Measurements from ENCODE around the gene PIEZO2.

PIEZO2 gene

DNA sequence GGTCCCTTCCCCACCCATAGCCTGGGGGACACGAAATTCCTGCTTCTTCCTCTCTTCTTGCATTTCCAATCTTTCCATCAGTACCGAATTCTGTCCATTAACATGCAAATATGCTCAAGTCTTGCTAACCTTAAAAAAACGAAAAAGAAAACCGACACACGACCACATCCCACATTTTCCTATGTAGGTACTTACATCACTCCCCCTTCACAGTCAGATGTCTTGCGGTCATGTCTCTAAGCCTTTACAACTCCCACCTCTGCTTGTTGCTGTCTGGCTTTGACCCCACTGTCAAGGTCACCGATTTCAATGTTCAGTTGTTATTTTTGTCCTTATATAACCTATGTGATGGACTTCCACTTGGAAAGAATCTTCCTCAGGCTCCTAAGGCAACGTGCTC is 404.1 kb downstream of the PIEZO2 start:
- H3K9me3 ChIP-seq (ENCODE audit: insufficient read depth, low read depth, low read length): no peaks in the 10 kb centered on the region
- H3K4me1 ChIP-seq (ENCODE audit: insufficient read depth, low read length): no peaks in the 10 kb centered on the region
- H3K27ac ChIP-seq (ENCODE audit: low read length): no peak overlapping the region
- H3K27me3 ChIP-seq (ENCODE audit: insufficient read depth, low read length): no peaks in the 10 kb centered on the region
- no peak overlapping the region for H3K9ac ChIP-seq (ENCODE audit: low read depth, low read length)
- no peak overlapping the region for H3K4me3 ChIP-seq (ENCODE audit: low read length)
- no peaks in the 10 kb centered on the region for H3K36me3 ChIP-seq (ENCODE audit: insufficient read depth, low read depth, low read length)

DNA sequence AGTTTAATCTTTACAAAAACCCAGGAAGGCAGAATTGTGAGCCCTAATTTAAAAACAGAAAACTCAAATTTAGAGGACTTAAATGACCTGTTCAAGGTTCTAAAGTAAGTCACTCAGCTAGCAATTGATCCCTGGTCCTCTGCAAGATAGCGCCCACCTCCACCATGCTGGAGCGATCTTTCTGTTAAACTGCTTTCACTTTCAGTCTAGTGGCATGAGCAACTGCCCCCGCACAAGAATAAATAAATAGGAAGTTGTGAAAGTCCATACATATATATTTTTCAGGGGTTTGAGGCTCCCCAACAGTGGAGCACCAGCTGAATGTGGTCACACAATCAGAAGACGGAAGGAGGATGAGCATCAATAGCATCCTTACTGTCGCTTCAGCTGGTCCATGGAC is 405.6 kb downstream of the PIEZO2 start:
- Histone ChIP-seq H3K4me1 (ENCODE audit: insufficient read depth, low read length) (no peaks in the 10 kb centered on the region), H3K9ac (ENCODE audit: low read depth, low read length) (no peak overlapping the region), H3K27me3 (ENCODE audit: insufficient read depth, low read length) (no peaks in the 10 kb centered on the region), H3K27ac (ENCODE audit: low read length) (no peak overlapping the region), H3K36me3 (ENCODE audit: insufficient read depth, low read depth, low read length) (no peaks in the 10 kb centered on the region), H3K9me3 (ENCODE audit: insufficient read depth, low read depth, low read length) (no peaks in the 10 kb centered on the region), H3K4me3 (ENCODE audit: low read length) (no peak overlapping the region)

DNA sequence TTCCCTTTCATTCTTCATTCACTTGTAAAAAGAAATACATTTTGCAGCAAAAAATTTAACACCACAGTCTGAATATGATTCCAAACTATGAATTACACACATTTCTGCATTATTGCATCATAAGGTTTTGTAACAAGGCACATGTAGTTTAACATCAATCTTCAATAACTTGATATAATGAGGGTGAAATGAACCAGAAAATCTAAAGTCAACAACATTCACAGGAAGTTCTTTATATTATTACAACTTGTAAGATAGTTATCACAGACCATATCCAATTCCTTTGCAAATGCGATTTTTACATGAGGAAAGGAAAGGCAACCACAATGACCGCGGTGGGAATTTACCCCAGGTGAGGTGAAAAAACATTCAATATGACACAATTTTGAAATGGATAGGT is 410.2 kb downstream of the PIEZO2 start:
- Histone ChIP-seq H3K4me3 (ENCODE audit: low read length) (no peak overlapping the region), H3K9me3 (ENCODE audit: insufficient read depth, low read depth, low read length) (no peaks in the 10 kb centered on the region), H3K27ac (ENCODE audit: low read length) (no peak overlapping the region), H3K36me3 (ENCODE audit: insufficient read depth, low read depth, low read length) (no peaks in the 10 kb centered on the region), H3K27me3 (ENCODE audit: insufficient read depth, low read length) (no peaks in the 10 kb centered on the region), H3K4me1 (ENCODE audit: insufficient read depth, low read length) (no peaks in the 10 kb centered on the region), H3K9ac (ENCODE audit: low read depth, low read length) (no peak overlapping the region)

DNA sequence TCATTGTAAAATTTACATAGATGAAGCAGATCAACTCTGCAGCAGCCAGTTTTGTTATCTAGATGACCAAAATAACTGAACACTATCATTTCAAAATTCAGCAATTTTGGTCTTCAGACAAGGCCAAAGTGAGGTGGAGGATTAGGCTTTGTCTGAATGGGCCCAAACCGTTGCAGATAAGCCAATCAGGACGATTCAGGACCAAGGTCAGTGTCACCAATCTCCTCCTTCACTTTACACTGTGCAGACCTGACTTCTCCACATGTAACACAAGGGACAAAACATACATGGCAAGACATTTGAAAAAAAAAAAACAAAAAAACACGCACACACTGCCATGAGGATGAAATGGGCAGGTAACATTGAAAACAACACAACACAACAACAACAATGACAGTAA is 412.4 kb downstream of the PIEZO2 start:
- no peak overlapping the region for H3K27ac ChIP-seq (ENCODE audit: low read length)

DNA sequence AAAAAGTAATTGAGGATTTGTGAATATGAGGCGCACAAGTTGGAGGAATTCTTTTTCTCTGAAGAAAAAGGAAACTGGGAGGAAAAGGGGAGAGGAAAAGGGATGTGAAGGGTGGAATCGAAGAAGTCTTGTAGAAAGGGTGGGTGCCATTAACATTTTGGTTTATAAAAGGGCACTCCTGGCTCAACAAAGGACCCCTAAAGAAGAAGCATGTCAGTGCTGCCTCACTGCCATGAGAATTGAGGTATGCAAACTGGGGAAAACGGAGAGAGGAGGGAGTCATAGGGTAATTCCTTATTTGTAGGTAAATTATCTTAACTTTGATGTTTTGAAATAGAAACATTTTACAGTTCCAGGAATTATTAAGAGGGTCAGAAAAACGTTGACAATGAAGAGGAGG is 416.4 kb downstream of the PIEZO2 start:
- no peak overlapping the region for H3K4me3 ChIP-seq (ENCODE audit: low read length)
- no peaks in the 10 kb centered on the region for H3K9me3 ChIP-seq (ENCODE audit: insufficient read depth, low read depth, low read length)
- no peaks in the 10 kb centered on the region for H3K27me3 ChIP-seq (ENCODE audit: insufficient read depth, low read length)
- H3K9ac ChIP-seq (ENCODE audit: low read depth, low read length): peak overlapping the region; percentile 22; the same call in 1 of the 2 replicates
- peak overlapping the region; percentile 23 for H3K27ac ChIP-seq (ENCODE audit: low read length)
- H3K4me1 ChIP-seq (ENCODE audit: insufficient read depth, low read length): peaks cover 4% of the 10 kb centered on the region; the same call in 1 of the 2 replicates
- no peaks in the 10 kb centered on the region for H3K36me3 ChIP-seq (ENCODE audit: insufficient read depth, low read depth, low read length)

More for the DNA sequence above, 412.4 kb downstream of the PIEZO2 start:
- Histone ChIP-seq H3K4me3 (ENCODE audit: low read length) (no peak overlapping the region), H3K36me3 (ENCODE audit: insufficient read depth, low read depth, low read length) (no peaks in the 10 kb centered on the region), H3K4me1 (ENCODE audit: insufficient read depth, low read length) (peaks cover 4% of the 10 kb centered on the region; the same call in 1 of the 2 replicates), H3K9me3 (ENCODE audit: insufficient read depth, low read depth, low read length) (no peaks in the 10 kb centered on the region), H3K9ac (ENCODE audit: low read depth, low read length) (no peak overlapping the region), H3K27me3 (ENCODE audit: insufficient read depth, low read length) (no peaks in the 10 kb centered on the region)

DNA sequence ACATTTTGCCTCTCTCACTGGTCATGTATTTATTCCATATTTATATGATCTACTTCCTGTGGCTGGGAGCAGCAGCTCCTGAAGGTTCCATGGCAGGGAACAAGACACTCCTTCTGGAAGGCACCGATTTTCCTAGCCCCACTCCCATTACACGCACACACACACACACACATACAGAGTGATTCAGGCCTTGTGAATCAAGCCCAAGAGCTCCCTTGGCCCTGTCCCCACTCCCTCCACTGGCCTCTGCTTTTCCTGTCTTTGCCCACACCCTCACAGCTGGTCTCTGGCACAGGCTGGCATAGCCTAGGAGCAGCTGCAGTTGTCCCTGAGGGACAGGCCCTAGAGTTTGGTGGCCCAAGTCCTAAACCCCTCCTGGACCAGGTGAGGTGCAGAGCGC is 421.9 kb downstream of the PIEZO2 start:
- no peaks in the 10 kb centered on the region for H3K36me3 ChIP-seq (ENCODE audit: insufficient read depth, low read depth, low read length)
- H3K4me1 ChIP-seq (ENCODE audit: insufficient read depth, low read length): peaks cover 2% of the 10 kb centered on the region; the same call in 1 of the 2 replicates
- H3K27me3 ChIP-seq (ENCODE audit: insufficient read depth, low read length): no peaks in the 10 kb centered on the region
- H3K27ac ChIP-seq (ENCODE audit: low read length): no peak overlapping the region
- no peak overlapping the region for H3K9ac ChIP-seq (ENCODE audit: low read depth, low read length)
- H3K9me3 ChIP-seq (ENCODE audit: insufficient read depth, low read depth, low read length): no peaks in the 10 kb centered on the region
- no peak overlapping the region for H3K4me3 ChIP-seq (ENCODE audit: low read length)

DNA sequence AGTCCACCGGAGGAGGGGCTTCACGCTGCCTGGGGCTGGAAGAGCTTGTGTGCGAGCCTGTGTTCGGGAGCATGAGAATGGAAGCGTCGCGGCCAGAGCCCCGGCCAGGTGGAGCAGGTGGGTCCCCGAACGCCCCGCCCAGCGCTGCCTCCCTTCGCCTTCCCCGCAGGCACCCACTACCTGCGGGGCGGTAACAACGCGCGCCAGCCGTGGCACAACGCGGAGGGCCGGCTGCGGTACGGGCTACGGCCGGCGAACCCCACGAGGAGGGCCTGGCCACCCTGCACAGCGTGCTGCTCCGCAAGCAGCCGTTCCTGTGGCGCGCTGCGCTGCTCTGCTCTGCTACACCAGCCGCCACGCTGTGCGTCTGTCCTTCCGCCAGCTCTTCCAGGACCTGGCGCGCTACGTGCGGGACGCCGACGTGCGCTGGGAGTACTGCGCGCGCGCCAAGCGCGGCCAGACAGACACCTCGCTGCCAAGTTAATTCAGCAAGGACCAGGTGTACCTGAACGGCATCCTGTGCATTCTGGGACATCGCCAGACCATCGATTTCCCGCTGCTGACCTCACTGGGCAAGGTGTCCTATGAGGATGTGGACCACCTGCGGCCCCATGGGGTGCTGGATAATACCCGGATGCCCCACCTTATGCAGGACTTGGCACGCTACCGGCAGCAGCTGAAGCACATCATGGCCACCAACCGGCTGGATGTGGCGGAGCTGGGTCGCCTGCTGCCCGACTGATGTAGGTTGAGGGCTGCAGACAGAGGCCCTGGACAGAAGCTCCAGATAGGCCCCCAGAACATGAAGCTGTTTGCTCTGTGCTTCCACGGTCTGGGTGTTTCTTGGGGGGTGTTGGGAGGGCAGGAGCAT is 422.9 kb downstream of the PIEZO2 start:
- H3K9me3 ChIP-seq (ENCODE audit: insufficient read depth, low read depth, low read length): no peaks in the 10 kb centered on the region
- H3K9ac ChIP-seq (ENCODE audit: low read depth, low read length): no peak overlapping the region
- H3K27me3 ChIP-seq (ENCODE audit: insufficient read depth, low read length): no peaks in the 10 kb centered on the region
- no peaks in the 10 kb centered on the region for H3K4me1 ChIP-seq (ENCODE audit: insufficient read depth, low read length)
- no peak overlapping the region for H3K27ac ChIP-seq (ENCODE audit: low read length)
- no peak overlapping the region for H3K4me3 ChIP-seq (ENCODE audit: low read length)
- H3K36me3 ChIP-seq (ENCODE audit: insufficient read depth, low read depth, low read length): no peaks in the 10 kb centered on the region

DNA sequence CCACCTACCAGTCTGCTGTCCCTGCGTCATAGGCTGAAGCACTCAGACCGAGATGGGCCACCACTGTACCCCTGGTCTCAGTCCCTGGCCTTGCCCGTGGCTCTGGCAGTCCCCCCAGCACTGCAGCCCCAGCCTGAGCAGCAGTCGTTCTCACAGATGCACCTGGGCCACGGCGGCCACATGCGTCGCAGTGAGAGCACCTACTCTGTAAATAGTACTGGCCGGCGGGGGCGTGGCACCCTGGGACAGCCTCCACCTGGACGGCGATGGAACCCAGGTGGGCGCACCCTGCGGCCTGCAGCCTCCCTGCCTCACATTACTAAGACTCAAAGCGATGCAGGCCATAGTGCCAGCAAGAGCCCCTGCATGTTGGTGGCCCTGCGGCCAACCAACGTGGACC is 424.7 kb downstream of the PIEZO2 start:
- no peaks in the 10 kb centered on the region for H3K27me3 ChIP-seq (ENCODE audit: insufficient read depth, low read length)
- H3K9ac ChIP-seq (ENCODE audit: low read depth, low read length): no peak overlapping the region
- no peak overlapping the region for H3K4me3 ChIP-seq (ENCODE audit: low read length)
- H3K4me1 ChIP-seq (ENCODE audit: insufficient read depth, low read length): no peaks in the 10 kb centered on the region
- no peaks in the 10 kb centered on the region for H3K9me3 ChIP-seq (ENCODE audit: insufficient read depth, low read depth, low read length)
- no peak overlapping the region for H3K27ac ChIP-seq (ENCODE audit: low read length)
- H3K36me3 ChIP-seq (ENCODE audit: insufficient read depth, low read depth, low read length): no peaks in the 10 kb centered on the region

DNA sequence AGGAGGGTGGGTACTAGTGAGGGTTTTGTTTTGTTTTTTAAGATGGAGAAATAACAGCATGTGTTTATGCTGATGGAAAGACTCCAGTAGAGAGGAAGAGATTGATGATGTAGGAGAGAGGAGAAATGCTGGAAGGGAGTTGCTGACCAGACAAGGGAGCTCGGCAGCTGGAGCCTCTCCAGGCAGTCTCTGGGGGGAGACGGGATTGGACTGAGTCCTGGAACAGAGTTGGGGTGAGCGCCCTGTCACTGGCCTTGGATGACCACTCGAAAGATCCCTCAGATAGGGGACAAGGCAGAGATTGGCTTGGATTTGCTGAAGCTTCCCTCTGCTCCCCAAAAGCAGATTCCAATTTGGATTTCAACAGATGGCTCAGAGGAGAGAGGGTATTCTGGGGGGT is 425.9 kb downstream of the PIEZO2 start:
- Histone ChIP-seq H3K9ac (ENCODE audit: low read depth, low read length) (no peak overlapping the region), H3K36me3 (ENCODE audit: insufficient read depth, low read depth, low read length) (no peaks in the 10 kb centered on the region), H3K9me3 (ENCODE audit: insufficient read depth, low read depth, low read length) (no peaks in the 10 kb centered on the region), H3K27me3 (ENCODE audit: insufficient read depth, low read length) (no peaks in the 10 kb centered on the region), H3K4me1 (ENCODE audit: insufficient read depth, low read length) (no peaks in the 10 kb centered on the region), H3K27ac (ENCODE audit: low read length) (no peak overlapping the region), H3K4me3 (ENCODE audit: low read length) (no peak overlapping the region)

DNA sequence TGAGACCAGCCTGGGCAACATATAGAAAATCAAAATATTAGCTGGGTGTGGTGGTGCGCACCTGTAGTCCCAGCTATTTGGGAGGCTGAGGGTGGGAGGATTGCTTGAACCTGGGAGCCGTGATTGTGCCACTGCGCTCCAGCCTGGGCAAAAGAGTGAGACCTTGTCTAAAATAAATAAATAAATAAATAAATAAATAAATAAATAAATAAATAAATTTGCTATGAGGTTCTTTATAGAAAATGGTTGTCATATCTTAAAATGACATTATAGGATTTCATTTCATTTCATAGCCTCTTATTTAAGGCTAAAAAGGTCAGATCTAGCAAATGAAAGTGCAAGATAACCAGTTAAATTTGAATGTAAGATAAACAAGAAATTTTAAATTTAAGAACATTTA is 430.6 kb downstream of the PIEZO2 start:
- no peak overlapping the region for H3K27ac ChIP-seq (ENCODE audit: low read length)
- no peaks in the 10 kb centered on the region for H3K36me3 ChIP-seq (ENCODE audit: insufficient read depth, low read depth, low read length)
- H3K4me3 ChIP-seq (ENCODE audit: low read length): no peak overlapping the region
- H3K9ac ChIP-seq (ENCODE audit: low read depth, low read length): no peak overlapping the region
- H3K27me3 ChIP-seq (ENCODE audit: insufficient read depth, low read length): no peaks in the 10 kb centered on the region
- H3K9me3 ChIP-seq (ENCODE audit: insufficient read depth, low read depth, low read length): no peaks in the 10 kb centered on the region
- H3K4me1 ChIP-seq (ENCODE audit: insufficient read depth, low read length): no peaks in the 10 kb centered on the region

DNA sequence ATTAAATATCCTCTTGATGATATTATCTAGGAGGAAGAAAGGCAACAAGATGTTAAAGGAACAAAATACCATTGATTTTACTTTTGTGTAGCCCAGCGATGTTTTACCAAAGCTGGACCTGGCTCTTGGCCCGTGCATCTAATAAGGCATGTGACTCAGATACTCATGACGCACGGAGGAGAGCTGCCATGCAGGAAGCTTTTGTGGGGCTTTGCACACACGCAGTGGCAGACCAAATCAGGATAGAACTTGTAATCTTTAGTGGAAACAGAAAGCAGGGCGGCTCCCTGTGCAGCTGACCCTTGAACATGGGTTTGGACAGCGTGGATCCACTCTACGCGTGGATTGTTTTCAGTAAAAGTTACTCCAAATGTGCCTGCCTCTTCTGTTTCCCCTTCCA is 433.6 kb downstream of the PIEZO2 start:
- Histone ChIP-seq H3K27ac (ENCODE audit: low read length) (no peak overlapping the region), H3K9me3 (ENCODE audit: insufficient read depth, low read depth, low read length) (no peaks in the 10 kb centered on the region), H3K36me3 (ENCODE audit: insufficient read depth, low read depth, low read length) (no peaks in the 10 kb centered on the region), H3K4me1 (ENCODE audit: insufficient read depth, low read length) (no peaks in the 10 kb centered on the region), H3K9ac (ENCODE audit: low read depth, low read length) (no peak overlapping the region), H3K27me3 (ENCODE audit: insufficient read depth, low read length) (no peaks in the 10 kb centered on the region), H3K4me3 (ENCODE audit: low read length) (no peak overlapping the region)

DNA sequence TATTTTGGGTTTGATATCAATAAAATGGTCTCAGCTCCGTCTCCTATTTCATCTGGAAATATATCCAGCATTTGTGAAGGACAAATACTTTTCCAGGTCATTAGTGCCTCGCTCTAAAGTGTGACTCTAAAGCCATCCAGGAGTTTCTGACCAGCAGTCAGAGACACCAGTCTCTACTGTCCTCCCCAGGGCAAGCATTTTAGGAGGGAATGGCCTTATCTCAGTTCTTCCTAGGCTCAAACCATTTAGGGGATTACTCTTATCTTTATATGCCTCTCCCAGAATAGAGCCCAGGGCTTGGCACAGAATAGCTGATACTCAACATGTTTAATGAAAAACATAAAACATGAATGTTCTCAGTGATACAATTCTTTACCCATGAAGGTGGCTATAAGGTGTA is 436.0 kb downstream of the PIEZO2 start:
- H3K4me1 ChIP-seq (ENCODE audit: insufficient read depth, low read length): no peaks in the 10 kb centered on the region
- H3K27me3 ChIP-seq (ENCODE audit: insufficient read depth, low read length): no peaks in the 10 kb centered on the region
- no peaks in the 10 kb centered on the region for H3K36me3 ChIP-seq (ENCODE audit: insufficient read depth, low read depth, low read length)
- no peak overlapping the region for H3K27ac ChIP-seq (ENCODE audit: low read length)
- H3K4me3 ChIP-seq (ENCODE audit: low read length): no peak overlapping the region
- no peaks in the 10 kb centered on the region for H3K9me3 ChIP-seq (ENCODE audit: insufficient read depth, low read depth, low read length)
- H3K9ac ChIP-seq (ENCODE audit: low read depth, low read length): no peak overlapping the region

All from iPS-20b (cell line).